Fibroblast of peridontal ligament (primary cell): ENCODE measurements around the gene PACS2.

Experiments used
- DNase-seq: peaks from one replicate; pipeline ENCODE4 v3.0.0-alpha.2; 2010; ENCODE audit errors: extremely low read depth

The PACS2 gene

GRCh38 chr14:105408592-105408991, 94.0 kb downstream of the PACS2 start:
- DNase-seq, result no peak

GRCh38 chr14:105409364-105409763, 94.8 kb downstream of the PACS2 start:
- no peak for DNase-seq

GRCh38 chr14:105410642-105411016, 96.1 kb downstream of the PACS2 start:
- DNase-seq, result no peak

GRCh38 chr14:105411017-105411941, 96.7 kb downstream of the PACS2 start:
- peak; percentile 8 for DNase-seq

- no peak for DNase-seq
Observed at GRCh38 chr14:105411985-105412770, 97.6 kb downstream of the PACS2 start.

- no peak for DNase-seq
Observed at GRCh38 chr14:105412771-105413543, 98.4 kb downstream of the PACS2 start.

GRCh38 chr14:105413544-105413886, 99.0 kb downstream of the PACS2 start:
- DNase-seq, result no peak

- DNase-seq, result peak; percentile 57
Observed at GRCh38 chr14:105414456-105415371, 100.2 kb downstream of the PACS2 start.

GRCh38 chr14:105415481-105416428, 101.2 kb downstream of the PACS2 start:
- DNase-seq, result no peak

- DNase-seq, result no peak
Observed at GRCh38 chr14:105416671-105417070, 102.1 kb downstream of the PACS2 start.

GRCh38 chr14:105417690-105418121, 103.2 kb downstream of the PACS2 start:
- DNase-seq, result no peak

- no peak for DNase-seq
Observed at GRCh38 chr14:105418269-105419194, 104.0 kb downstream of the PACS2 start.

- no peak for DNase-seq
Observed at GRCh38 chr14:105419195-105420091, 104.9 kb downstream of the PACS2 start, which contains the start of gene MTA1. MTA1 (plus strand) TSS chr14:105419827; CDS start chr14:105420036, 209 bp downstream.

GRCh38 chr14:105420101-105420973, 105.8 kb downstream of the PACS2 start:
- no peak for DNase-seq

GRCh38 chr14:105420974-105421674, 106.6 kb downstream of the PACS2 start:
- DNase-seq, result no peak
